Activated CD8-positive, alpha-beta memory T cell treated with anti-CD3 and anti-CD28 coated beads, Interleukin-2, amount 10 ng/mL, durations not matched to agents 7 days and 5 days (primary cell): ENCODE results near the gene KIF1A. TPM values are rescaled to one million over a fixed set of nuclear protein-coding genes. Genes with fewer than 3 reads are reported as not detected.

Source experiments
- ATAC-seq: fragments of 150-1000 bp; cut with Tn5 transposase; one replicate; pipeline ENCODE4 v1.10.0; 2021; ENCODE audit warnings: moderate library complexity
- CTCF ChIA-PET: fragments of 350-600 bp; sonication (Branson Sonifier 250); formaldehyde crosslinking; loops from one replicate; lab custom pipeline; 2021; ENCODE audit warnings: antibody characterized with exemption; lab: Charles Lee
- DNase-seq: peaks from one replicate; pipeline ENCODE4 v3.0.0-alpha.2; 2020
- H3K27ac Mint-ChIP-seq: one replicate; pipeline ENCODE4 v1.8.0; 2021; ENCODE audit warnings: mild to moderate bottlenecking, mixed read lengths
- H3K27me3 Mint-ChIP-seq: one replicate; pipeline ENCODE4 v1.8.0; 2021; ENCODE audit warnings: mixed read lengths
- H3K36me3 Mint-ChIP-seq: one replicate; pipeline ENCODE4 v1.8.0; 2021; ENCODE audit warnings: mild to moderate bottlenecking, mixed read lengths
- H3K4me1 Mint-ChIP-seq: one replicate; pipeline ENCODE4 v1.8.0; 2021; ENCODE audit warnings: mixed read lengths
- H3K4me3 Mint-ChIP-seq: one replicate; pipeline ENCODE4 v1.8.0; 2021; ENCODE audit warnings: mild to moderate bottlenecking, moderate library complexity, mixed read lengths
- H3K9me3 Mint-ChIP-seq: one replicate; pipeline ENCODE4 v1.8.0; 2022; ENCODE audit warnings: low read depth, mixed read lengths
- total RNA-seq, 2 experiments: library from RNA; stranded (reverse); gene quantifications; one replicate each; pipeline ENCODE4 v1.2.3, GENCODE V29; 2021

The KIF1A gene
- total RNA-seq, 2 experiments from 2014 or later, result 0.76 to 4.6 TPM

- no peaks in the 10 kb centered on the region for H3K27me3 Mint-ChIP-seq
- H3K9me3 Mint-ChIP-seq, result no peaks in the 10 kb centered on the region
- no peak for DNase-seq
- no peak for ATAC-seq
- H3K36me3 Mint-ChIP-seq, result no peaks in the 10 kb centered on the region
- H3K27ac Mint-ChIP-seq, result no peak overlapping the region
- no peak overlapping the region for H3K4me3 Mint-ChIP-seq
- CTCF ChIA-PET, result no interaction called here
- no peaks in the 10 kb centered on the region for H3K4me1 Mint-ChIP-seq
Observed at GRCh38 chr2:240727439-240727838, 92.6 kb downstream of the KIF1A start.

GRCh38 chr2:240726876-240727275 is 93.1 kb downstream of the KIF1A start:
- Mint-ChIP-seq H3K4me3 (no peak overlapping the region), H3K27me3 (no peaks in the 10 kb centered on the region), H3K36me3 (no peaks in the 10 kb centered on the region), H3K27ac (no peak overlapping the region), H3K9me3 (no peaks in the 10 kb centered on the region), H3K4me1 (no peaks in the 10 kb centered on the region)
- ATAC-seq (no peak), DNase-seq (no peak)
- CTCF ChIA-PET, result interaction anchor here (1.5 kb wide), 1 partner anchor 213 kb away, joined by 3 read pairs; no protein-coding TSS in a partner anchor

GRCh38 chr2:240725671-240726070 is 94.3 kb downstream of the KIF1A start:
- Mint-ChIP-seq H3K4me3 (no peak overlapping the region), H3K27ac (no peak overlapping the region), H3K9me3 (no peaks in the 10 kb centered on the region), H3K27me3 (no peaks in the 10 kb centered on the region), H3K4me1 (no peaks in the 10 kb centered on the region), H3K36me3 (no peaks in the 10 kb centered on the region)
- ATAC-seq, result no peak
- CTCF ChIA-PET, result interaction anchor here (1.5 kb wide), 1 partner anchor 212 kb away, joined by 3 read pairs; no protein-coding TSS in a partner anchor
- no peak for DNase-seq

- Mint-ChIP-seq H3K27ac (no peak overlapping the region), H3K27me3 (no peaks in the 10 kb centered on the region)
Observed at GRCh38 chr2:240725266-240725665, 94.8 kb downstream of the KIF1A start.

GRCh38 chr2:240724431-240724830 is 95.6 kb downstream of the KIF1A start:
- Mint-ChIP-seq H3K9me3 (no peaks in the 10 kb centered on the region), H3K4me1 (no peaks in the 10 kb centered on the region), H3K4me3 (no peak overlapping the region), H3K27me3 (no peaks in the 10 kb centered on the region), H3K27ac (no peak overlapping the region), H3K36me3 (no peaks in the 10 kb centered on the region)
- DNase-seq (no peak), ATAC-seq (no peak)
- CTCF ChIA-PET, result no interaction called here

More at GRCh38 chr2:240725266-240725665, 94.8 kb downstream of the KIF1A start:
- DNase-seq (no peak), ATAC-seq (no peak)
- CTCF ChIA-PET, result interaction anchor here (1.5 kb wide), 1 partner anchor 211 kb away, joined by 3 read pairs; no protein-coding TSS in a partner anchor
- H3K4me1 Mint-ChIP-seq, result no peaks in the 10 kb centered on the region
- H3K9me3 Mint-ChIP-seq, result no peaks in the 10 kb centered on the region
- no peaks in the 10 kb centered on the region for H3K36me3 Mint-ChIP-seq
- no peak overlapping the region for H3K4me3 Mint-ChIP-seq

GRCh38 chr2:240723851-240724250 is 96.2 kb downstream of the KIF1A start:
- H3K27ac Mint-ChIP-seq, result no peak overlapping the region
- DNase-seq (no peak), ATAC-seq (no peak)
- no peaks in the 10 kb centered on the region for H3K36me3 Mint-ChIP-seq
- no peak overlapping the region for H3K4me3 Mint-ChIP-seq
- H3K9me3 Mint-ChIP-seq, result no peaks in the 10 kb centered on the region
- CTCF ChIA-PET, result no interaction called here
- no peaks in the 10 kb centered on the region for H3K27me3 Mint-ChIP-seq
- H3K4me1 Mint-ChIP-seq, result no peaks in the 10 kb centered on the region

GRCh38 chr2:240722796-240723735 is 97.0 kb downstream of the KIF1A start:
- CTCF ChIA-PET, result no interaction called here
- no peak overlapping the region for H3K4me3 Mint-ChIP-seq
- no peak for DNase-seq

GRCh38 chr2:240722376-240722775 is 97.6 kb downstream of the KIF1A start:
- no peak overlapping the region for H3K4me3 Mint-ChIP-seq
- no peaks in the 10 kb centered on the region for H3K4me1 Mint-ChIP-seq
- H3K27me3 Mint-ChIP-seq, result no peaks in the 10 kb centered on the region
- no peak overlapping the region for H3K27ac Mint-ChIP-seq
- H3K36me3 Mint-ChIP-seq, result no peaks in the 10 kb centered on the region
- DNase-seq (no peak), ATAC-seq (no peak)
- no peaks in the 10 kb centered on the region for H3K9me3 Mint-ChIP-seq
- CTCF ChIA-PET, result no interaction called here

More at GRCh38 chr2:240722796-240723735, 97.0 kb downstream of the KIF1A start:
- no peaks in the 10 kb centered on the region for H3K27me3 Mint-ChIP-seq
- no peak for ATAC-seq
- no peak overlapping the region for H3K27ac Mint-ChIP-seq
- H3K9me3 Mint-ChIP-seq, result no peaks in the 10 kb centered on the region
- no peaks in the 10 kb centered on the region for H3K4me1 Mint-ChIP-seq
- no peaks in the 10 kb centered on the region for H3K36me3 Mint-ChIP-seq

GRCh38 chr2:240721596-240722180 is 98.3 kb downstream of the KIF1A start:
- DNase-seq (no peak), ATAC-seq (no peak)
- Mint-ChIP-seq H3K27ac (no peak overlapping the region), H3K27me3 (no peaks in the 10 kb centered on the region), H3K9me3 (no peaks in the 10 kb centered on the region), H3K4me3 (no peak overlapping the region), H3K36me3 (no peaks in the 10 kb centered on the region), H3K4me1 (no peaks in the 10 kb centered on the region)
- CTCF ChIA-PET, result no interaction called here

GRCh38 chr2:240720686-240721595 is 99.1 kb downstream of the KIF1A start:
- DNase-seq (no peak), ATAC-seq (no peak)
- CTCF ChIA-PET, result no interaction called here
- no peak overlapping the region for H3K27ac Mint-ChIP-seq
- no peaks in the 10 kb centered on the region for H3K4me1 Mint-ChIP-seq
- H3K4me3 Mint-ChIP-seq, result no peak overlapping the region
- no peaks in the 10 kb centered on the region for H3K27me3 Mint-ChIP-seq
- H3K9me3 Mint-ChIP-seq, result no peaks in the 10 kb centered on the region
- no peaks in the 10 kb centered on the region for H3K36me3 Mint-ChIP-seq

GRCh38 chr2:240719676-240720545 is 100.1 kb downstream of the KIF1A start:
- no peaks in the 10 kb centered on the region for H3K9me3 Mint-ChIP-seq
- CTCF ChIA-PET, result no interaction called here

GRCh38 chr2:240718896-240719490 is 101.0 kb downstream of the KIF1A start:
- Mint-ChIP-seq H3K27ac (no peak overlapping the region), H3K4me3 (no peak overlapping the region), H3K36me3 (no peaks in the 10 kb centered on the region), H3K9me3 (no peaks in the 10 kb centered on the region), H3K4me1 (no peaks in the 10 kb centered on the region), H3K27me3 (no peaks in the 10 kb centered on the region)
- DNase-seq, result no peak
- ATAC-seq, result no peak
- CTCF ChIA-PET, result no interaction called here

More at GRCh38 chr2:240719676-240720545, 100.1 kb downstream of the KIF1A start:
- no peaks in the 10 kb centered on the region for H3K27me3 Mint-ChIP-seq
- no peak overlapping the region for H3K27ac Mint-ChIP-seq
- H3K4me3 Mint-ChIP-seq, result no peak overlapping the region
- DNase-seq (no peak), ATAC-seq (no peak)
- H3K36me3 Mint-ChIP-seq, result no peaks in the 10 kb centered on the region
- H3K4me1 Mint-ChIP-seq, result no peaks in the 10 kb centered on the region
